ENCODE results near the gene AOPEP.

AOPEP gene

DNA sequence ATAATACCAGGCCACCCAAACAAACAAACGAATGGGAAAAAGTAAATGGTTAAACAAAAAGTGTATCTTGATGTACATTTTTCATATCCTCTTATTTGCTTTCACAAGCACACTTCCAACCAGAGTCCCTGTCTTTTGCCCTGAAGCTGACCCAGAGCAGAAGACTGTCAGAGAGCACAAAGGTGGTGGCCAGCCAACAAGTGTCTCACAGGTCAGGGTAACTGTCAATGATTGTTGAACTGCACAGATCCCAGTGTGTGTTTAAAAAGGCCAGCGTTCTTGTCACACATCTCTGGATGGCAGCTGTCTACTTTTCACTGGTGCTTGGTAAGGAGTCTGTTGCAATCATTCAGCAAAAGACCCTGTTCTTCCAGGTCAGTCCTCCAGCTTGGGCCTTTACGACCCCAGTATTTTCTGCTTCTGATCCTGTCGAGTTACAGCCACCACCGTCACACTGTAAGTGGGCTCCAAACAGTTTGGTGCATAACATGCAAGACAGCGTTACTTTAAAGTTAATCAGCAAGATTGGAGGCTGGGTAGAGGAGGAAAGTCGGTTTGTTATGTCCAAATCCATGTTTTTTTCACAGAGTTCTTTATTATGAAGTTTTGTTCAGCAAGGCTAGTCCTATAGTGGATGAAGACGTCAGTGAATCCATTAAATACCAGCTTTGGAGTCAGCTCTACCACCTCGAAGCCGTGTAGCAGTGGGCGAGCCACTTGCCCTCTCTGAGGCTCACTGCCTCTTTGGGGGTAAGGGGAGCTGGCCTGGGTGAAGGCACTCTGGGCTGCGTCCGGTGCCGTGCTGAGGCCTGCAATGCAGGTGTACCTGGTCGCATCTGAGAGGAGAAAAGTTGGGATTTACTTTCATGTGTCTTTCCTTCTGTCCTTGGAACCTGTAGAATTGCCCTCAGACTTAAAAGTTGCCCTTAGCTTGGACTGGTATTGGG lies 265.7 kb downstream of the AOPEP start:
- CTCF ChIA-PET: interaction anchor here (1.7 kb wide), 1 partner anchor 10 kb away, joined by 6 read pairs; no protein-coding TSS in a partner anchor
- no peak for DNase-seq (ENCODE audit: low spot score)
- POLR2A ChIA-PET (ENCODE audit: low non-redundant PET): no interaction called here
- TF ChIP-seq, protein P1, sequence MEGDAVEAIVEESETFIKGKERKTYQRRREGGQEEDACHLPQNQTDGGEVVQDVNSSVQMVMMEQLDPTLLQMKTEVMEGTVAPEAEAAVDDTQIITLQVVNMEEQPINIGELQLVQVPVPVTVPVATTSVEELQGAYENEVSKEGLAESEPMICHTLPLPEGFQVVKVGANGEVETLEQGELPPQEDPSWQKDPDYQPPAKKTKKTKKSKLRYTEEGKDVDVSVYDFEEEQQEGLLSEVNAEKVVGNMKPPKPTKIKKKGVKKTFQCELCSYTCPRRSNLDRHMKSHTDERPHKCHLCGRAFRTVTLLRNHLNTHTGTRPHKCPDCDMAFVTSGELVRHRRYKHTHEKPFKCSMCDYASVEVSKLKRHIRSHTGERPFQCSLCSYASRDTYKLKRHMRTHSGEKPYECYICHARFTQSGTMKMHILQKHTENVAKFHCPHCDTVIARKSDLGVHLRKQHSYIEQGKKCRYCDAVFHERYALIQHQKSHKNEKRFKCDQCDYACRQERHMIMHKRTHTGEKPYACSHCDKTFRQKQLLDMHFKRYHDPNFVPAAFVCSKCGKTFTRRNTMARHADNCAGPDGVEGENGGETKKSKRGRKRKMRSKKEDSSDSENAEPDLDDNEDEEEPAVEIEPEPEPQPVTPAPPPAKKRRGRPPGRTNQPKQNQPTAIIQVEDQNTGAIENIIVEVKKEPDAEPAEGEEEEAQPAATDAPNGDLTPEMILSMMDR (conservative IDR thresholded peaks at IDR 0.05; ENCODE audit: low read depth): no peak
- H3K27ac ChIP-seq: no peak overlapping the region

DNA sequence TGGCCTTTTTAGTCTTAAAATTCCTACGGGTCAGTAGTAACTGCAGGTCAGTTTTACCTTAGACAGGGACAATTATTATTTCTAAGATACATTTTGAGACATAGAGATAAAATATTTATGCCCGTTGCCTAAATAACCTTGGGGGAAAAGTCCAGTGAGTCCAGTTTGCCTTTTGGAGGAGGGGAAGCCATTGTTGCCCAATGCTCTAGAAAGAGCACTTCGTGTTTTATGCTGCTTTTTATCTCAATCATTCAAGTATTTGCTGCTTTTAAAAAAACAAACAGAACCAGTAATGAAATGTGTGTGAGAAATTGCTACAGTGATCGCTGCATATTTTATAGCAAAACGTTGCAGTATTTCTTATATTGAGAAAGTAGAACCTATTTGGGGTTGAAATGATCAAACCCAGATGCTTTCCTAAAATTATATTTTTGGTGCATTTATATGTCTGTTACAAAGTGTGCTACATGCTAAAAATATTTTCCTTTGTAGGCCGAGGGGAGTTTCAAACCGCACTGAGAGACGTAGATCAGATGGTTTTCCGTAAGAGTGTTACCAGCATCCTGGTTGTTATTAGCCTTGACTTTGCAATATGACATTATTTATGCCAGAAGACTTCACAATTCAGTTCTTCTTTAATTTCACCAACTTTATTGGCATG lies 266.8 kb downstream of the AOPEP start:
- POLR2A ChIA-PET (ENCODE audit: low non-redundant PET): no interaction called here
- CTCF ChIA-PET: no interaction called here
- TF ChIP-seq, protein P1 (conservative IDR thresholded peaks at IDR 0.05; ENCODE audit: low read depth): no peak
- H3K27ac ChIP-seq: no peak overlapping the region
- DNase-seq (ENCODE audit: low spot score): no peak

DNA sequence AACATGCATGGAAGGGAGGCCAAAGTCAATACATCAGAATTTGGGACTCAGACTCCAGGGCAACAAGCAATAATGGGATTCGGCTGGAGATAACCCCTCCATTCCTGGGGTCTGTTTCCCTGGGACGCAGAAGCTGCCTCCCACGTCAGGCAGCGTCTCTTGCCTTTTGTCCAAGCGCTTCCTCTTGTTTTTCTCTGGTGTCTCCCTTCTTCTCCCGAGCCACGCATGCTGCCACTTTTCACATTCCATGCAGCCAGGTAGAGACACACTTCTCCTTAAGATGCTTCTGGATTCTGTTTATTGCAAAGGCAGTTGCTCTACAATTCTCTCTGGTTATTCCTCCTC lies 267.3 kb downstream of the AOPEP start:
- CTCF ChIA-PET: no interaction called here
- POLR2A ChIA-PET (ENCODE audit: low non-redundant PET): no interaction called here
- DNase-seq (ENCODE audit: low spot score): no peak
- TF ChIP-seq, protein P1 (conservative IDR thresholded peaks at IDR 0.05; ENCODE audit: low read depth): no peak
- no peak overlapping the region for H3K27ac ChIP-seq

DNA sequence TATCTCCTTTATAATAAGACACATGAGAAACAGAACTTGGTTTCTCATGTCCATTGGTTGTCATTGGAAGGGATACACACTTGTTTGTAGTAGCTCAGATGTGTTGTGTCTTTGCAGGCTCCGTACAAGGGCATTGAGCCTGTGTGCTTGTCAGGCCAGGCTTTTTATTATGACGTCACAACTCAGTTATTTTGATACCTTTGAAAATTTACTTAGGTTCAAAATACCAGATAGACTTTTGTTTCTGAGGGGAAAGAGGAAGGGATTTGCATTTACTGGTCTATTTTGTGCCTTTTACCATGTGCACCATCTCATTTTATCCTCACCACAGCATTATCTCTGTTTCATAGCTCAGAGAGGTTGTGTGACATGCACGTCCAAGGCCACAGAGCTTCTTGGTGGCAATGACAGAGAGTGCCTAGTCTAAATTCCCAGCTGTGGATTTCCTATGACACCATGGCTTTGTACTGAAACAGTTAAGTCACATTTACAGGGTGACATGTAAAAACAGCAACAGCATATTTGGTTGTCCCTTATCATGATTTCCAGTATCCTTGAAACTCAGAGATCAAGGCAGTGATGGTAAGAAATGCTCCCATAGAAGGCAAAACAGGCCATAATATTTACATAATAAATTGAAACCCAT lies 268.7 kb downstream of the AOPEP start:
- TF ChIP-seq, protein P1 (conservative IDR thresholded peaks at IDR 0.05; ENCODE audit: low read depth): no peak
- ChIA-PET POLR2A (ENCODE audit: low non-redundant PET) (no interaction called here), CTCF (interaction anchor here (0.6 to 1.2 kb wide), 4 partner anchors 12 to 885 kb away, joined by 3 to 4 read pairs (median 3); no protein-coding TSS in a partner anchor)
- H3K27ac ChIP-seq: no peak overlapping the region
- DNase-seq (ENCODE audit: low spot score): no peak

DNA sequence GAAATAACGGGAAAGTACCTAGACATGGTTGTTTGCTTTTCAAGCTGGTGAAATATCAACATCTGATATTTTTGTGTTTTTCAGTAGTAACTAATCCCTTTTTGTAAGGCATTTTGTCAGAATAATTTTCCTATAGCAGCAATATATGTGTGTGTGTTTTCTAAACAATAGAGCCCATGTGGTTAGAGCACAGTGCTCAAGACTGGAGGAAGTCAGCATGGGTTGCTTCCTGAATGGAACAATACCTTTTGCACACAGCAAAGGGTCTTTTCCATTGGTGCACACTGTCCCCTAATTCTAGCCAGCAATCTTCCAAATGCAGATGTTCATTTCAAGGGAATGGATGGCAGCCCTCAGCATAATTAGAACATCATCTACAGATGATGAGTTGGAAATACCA lies 270.1 kb downstream of the AOPEP start:
- no peak overlapping the region for H3K27ac ChIP-seq
- TF ChIP-seq, protein P1 (conservative IDR thresholded peaks at IDR 0.05; ENCODE audit: low read depth): no peak
- CTCF ChIA-PET: interaction anchor here (0.5 to 1.2 kb wide), 3 partner anchors 49 to 806 kb away, joined by 3 read pairs; no protein-coding TSS in a partner anchor
- no peak for DNase-seq (ENCODE audit: low spot score)
- POLR2A ChIA-PET (ENCODE audit: low non-redundant PET): no interaction called here

DNA sequence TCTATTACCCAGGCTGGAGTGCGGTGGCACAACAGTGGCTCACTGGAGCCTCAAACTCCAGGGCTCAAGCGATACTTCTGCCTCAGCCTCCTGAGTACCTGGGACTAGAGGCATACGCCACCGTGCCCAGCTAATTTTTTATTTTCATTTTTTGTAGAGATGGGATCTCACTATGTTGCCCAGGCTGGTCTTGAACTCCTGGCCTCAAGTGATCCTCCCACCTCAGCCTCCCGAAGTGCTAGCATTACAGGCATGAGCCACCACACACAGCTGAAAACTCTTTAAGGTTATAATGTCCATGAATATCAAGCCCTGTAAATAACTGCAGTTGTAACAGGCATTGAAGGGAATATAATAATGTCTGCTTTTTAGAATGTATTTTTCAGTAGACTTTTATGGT lies 271.2 kb downstream of the AOPEP start:
- ChIA-PET CTCF (no interaction called here), POLR2A (ENCODE audit: low non-redundant PET) (no interaction called here)
- TF ChIP-seq, protein P1 (conservative IDR thresholded peaks at IDR 0.05; ENCODE audit: low read depth): no peak
- no peak overlapping the region for H3K27ac ChIP-seq
- DNase-seq (ENCODE audit: low spot score): no peak
